ENCODE results near the gene FHIP1B.

- TF ChIP-seq CTCF (IDR thresholded peaks at IDR 0.05) (no peak), POLR2A (IDR thresholded peaks at IDR 0.05) (no peak)
Measured at GRCh38 chr11:6199174-6199810, 35.1 kb downstream of the FHIP1B start, which contains the start of gene OR52W1.

All from heart left ventricle (tissue), 13 donors.